GM18517 (cell line): ENCODE measurements around the gene JPT2.
"Not testable (repeated sequence)": the region's sequence is repeated elsewhere in the genome, so short reads cannot be mapped to it uniquely, and the experiment has no call there.

ENCODE experiments used
- ATAC-seq: cut with Tn5 transposase; IDR thresholded peaks from one replicate; pipeline ENCODE4 v1.9.1; 2021; ENCODE audit warnings: mild to moderate bottlenecking, moderate library complexity; ENCODE audit not compliant: unreplicated experiment

The JPT2 gene

GRCh38 chr16:1727651-1728624, 49.9 kb downstream of the JPT2 start:
- ATAC-seq: no peak

- ATAC-seq: no peak
Observed at GRCh38 chr16:1729026-1729425, 50.9 kb downstream of the JPT2 start.

DNA sequence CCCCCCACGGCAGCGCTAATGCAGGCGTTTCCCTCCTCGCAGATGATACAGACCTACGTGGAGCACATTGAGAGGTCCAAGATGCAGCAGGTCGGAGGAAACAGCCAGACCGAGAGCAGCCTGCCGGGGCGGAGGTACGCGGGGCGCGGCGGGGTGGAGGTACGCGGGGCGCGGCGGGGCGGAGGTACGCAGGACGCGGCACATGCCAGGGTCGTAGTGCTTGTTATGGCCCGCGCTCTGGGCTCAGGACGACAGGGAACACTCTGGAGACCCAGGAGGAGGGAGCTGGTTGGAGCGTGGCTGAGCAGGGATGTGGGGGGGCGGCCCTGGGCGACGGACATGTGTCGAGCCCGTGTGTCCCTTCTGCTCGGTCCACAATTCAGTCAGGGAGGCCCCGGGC, 51.4 kb downstream of the JPT2 start:
- ATAC-seq: no peak

DNA sequence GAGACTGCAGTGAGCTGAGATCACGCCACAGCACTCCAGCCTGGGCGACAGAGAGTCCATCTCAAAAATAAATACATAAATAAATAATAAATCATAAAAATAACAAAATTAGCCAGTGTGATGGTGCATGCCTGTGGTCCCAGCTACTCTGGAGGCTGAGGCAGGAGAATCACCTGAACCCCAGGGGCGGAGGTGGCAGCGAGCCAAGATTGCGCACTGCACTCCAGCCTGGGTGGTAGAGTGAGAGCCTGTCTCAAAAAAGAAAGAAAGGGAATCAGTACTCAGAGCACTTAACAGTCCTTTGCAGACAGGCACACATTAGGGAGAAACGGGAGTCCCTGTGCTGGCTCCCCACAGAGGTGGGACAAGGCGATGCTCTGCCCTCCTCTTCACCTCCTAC, 53.0 kb downstream of the JPT2 start:
- ATAC-seq: no peak

DNA sequence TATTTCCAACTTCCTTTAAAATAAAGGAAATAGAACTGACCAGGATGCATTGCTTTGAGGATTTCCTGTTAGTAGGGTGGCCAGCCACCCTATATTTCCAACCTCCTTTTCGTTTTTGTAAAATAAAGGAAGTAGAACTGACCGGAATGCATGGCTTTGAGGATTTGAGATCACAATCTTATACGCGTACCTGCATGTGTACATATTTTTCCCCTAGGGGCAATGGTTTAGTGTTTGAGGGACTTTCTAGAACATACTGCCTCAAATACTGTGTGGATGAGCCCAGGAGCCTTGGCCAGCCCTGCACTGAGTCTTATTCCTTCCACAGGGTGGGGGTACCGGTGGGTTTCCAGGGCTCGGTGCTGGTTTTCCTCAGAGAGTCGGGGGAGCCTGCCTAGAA, 53.5 kb downstream of the JPT2 start:
- ATAC-seq: no peak

GRCh38 chr16:1732071-1732470, 54.0 kb downstream of the JPT2 start:
- no peak for ATAC-seq

GRCh38 chr16:1732551-1732987, 54.5 kb downstream of the JPT2 start:
- ATAC-seq: not testable (repeated sequence)

DNA sequence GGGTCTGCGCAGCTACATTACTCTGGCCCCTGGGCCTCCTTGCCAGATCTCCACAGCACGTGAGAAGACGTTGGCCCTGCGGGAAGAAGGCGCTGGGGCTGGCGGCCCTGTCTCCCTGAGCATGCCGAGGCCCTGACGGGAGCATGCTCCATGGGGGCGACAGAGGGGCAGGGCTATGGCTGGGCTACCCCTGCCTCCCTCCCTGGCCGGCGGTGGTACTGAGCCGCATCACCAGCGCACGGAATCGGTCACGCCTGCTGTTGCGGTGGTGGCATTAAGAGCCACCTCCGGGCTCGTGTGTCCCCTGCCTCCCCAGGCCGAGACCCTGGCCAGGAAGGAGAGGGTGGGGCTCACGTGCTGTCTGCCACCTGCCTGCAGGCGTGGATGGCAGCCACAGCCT, 56.0 kb downstream of the JPT2 start:
- no peak for ATAC-seq

GRCh38 chr16:1734816-1735215, 56.7 kb downstream of the JPT2 start:
- ATAC-seq: no peak

DNA sequence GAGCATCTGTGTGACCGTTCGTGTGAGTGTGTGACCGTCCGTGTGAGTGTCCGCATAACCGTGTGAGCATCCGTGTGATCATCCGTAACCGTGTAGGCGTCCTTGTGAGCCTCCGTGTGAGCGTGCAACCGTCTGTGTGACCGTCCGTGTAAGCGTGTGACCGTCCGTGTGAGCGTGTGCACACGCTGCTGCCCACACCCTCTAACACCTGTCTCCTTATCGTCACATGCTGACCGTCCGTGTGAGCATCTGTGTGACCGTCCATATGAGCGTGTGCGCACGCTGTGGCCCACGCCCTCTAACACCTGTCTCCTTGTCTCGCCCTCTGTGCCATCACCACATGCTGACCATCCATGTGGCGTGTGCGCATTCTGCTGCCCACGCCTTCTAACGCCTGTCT, 62.2 kb downstream of the JPT2 start:
- no peak for ATAC-seq

DNA sequence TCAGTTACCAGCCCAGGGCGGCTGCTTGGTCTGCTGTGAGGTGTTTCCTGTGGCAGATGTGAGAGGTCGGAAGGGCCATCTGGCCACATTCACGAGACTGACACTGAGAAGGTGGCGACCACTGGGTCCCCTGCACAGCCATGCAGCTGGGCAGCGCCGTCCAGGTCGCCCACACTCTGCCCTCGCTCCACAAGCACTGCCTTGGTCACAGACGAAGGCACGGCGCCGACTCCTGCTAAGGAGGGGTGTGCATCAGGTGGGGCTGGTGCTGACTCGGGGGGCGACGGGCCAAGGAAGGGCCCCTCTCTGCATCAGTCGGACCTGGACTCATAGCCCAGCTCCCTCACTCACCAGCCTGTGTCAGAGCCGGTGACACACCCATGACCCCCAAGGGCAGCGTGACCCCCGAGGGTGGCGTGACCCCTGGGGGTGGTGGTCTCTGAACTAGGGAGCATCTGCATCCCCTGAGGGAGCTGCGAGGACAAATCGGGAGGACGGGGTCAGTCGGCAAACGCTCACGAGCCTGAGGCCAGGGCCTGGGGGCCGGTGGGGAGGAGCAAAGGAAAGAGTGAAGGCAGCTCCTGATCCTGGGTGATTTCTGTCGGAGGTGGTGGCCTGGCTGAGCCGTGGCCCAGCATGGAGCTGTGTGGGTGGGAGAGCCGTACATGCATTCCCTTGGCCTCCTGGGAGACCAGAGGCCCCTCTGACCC, 62.9 kb downstream of the JPT2 start:
- ATAC-seq: no peak

- ATAC-seq: no peak
Observed at GRCh38 chr16:1741553-1742165, 63.6 kb downstream of the JPT2 start.

GRCh38 chr16:1743376-1744337, 65.6 kb downstream of the JPT2 start:
- ATAC-seq: no peak

GRCh38 chr16:1744338-1744840, 66.3 kb downstream of the JPT2 start:
- no peak for ATAC-seq

- no peak for ATAC-seq
Observed at GRCh38 chr16:1745181-1745899, 67.3 kb downstream of the JPT2 start.

DNA sequence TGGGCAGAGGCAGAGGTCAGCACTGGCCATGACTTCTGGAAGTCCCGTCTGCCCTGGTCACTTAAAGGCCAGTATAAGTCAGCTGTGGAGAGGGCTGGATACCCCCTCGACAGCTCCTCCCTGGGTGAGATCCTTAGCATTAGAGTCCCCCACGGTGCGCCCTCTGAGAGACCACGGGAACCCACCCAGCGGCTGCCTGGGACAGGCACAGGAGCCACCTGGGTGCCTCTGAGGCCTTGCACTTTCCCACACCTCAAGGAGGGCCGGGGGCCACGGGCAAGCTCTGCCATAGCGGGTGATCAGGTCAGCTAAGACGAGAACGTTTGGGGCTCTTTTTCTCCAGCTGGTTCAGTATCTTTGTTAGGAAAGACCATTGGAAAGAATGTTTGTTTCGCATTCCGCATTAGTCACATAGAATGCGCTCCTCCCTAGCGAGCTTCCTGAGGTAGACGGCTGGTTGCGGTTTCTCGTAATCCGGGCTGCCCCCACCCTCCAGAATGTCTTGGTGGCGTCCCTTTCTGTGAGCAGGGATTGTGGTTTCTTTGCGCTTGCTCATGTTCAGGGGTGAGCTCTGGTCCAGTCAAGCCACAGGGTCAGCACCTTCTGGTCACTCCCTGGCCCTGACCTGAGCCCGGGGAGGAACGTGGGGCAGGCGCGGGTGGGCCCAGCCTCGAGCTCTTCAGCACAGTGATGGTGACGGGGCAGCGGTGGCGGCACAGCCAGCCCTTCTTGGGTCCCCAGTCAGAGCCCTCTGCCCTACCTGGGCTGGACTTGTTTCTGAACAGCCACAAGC, 68.0 kb downstream of the JPT2 start:
- no peak for ATAC-seq

DNA sequence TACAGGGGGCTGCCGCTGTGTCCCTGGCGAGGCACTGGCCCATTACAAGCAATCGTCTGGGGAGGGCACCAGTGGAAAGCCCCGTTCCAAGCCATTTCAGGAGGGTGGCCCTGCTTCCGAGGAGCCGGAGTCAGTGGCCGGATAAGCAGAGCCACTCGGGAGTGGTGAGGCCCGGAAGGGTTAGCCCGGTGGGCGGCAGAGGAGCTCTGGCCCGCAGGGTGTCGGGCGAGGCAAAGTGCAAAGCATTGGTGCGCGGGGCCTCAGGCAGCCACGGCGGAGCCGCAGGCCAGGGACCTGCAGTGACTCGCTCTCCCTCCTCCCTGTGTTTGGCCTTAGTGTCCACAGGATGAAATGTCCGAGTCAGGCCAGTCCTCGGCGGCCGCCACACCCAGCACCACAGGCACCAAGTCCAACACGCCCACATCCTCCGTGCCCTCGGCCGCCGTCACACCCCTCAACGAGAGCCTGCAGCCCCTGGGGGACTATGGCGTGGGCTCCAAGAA, 68.7 kb downstream of the JPT2 start:
- ATAC-seq: no peak

DNA sequence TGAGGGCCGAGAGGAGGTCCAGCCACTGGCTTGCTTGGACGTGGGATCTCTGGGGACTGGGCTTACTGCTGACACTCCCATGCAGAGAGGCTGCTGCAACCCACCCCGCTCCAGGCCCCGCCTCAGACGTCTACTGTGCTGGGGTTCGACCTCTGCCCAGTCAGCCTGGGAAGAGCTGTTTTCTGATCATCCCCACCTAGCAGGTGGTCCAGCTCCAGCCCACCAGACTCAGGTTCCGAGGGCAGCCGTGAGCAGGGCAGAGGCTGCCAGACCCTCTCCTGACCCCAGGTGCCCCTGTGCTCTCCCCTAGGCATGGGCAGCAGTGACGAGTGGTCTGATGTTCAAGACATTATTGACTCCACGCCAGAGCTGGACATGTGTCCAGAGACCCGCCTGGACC, 69.9 kb downstream of the JPT2 start:
- ATAC-seq: no peak
